Erythroblast (primary cell): ENCODE measurements around the gene RGS19.

Experiments used
- GATA1 ChIP-seq: IDR thresholded peaks from 2 replicates; pipeline ENCODE4 v1.6.1; 2011; ENCODE audit warnings: low read depth, mild to moderate bottlenecking, control low read depth, low read length, moderate library complexity
- POLR2A ChIP-seq: IDR thresholded peaks from 2 replicates; pipeline ENCODE4 v1.6.1; 2011; ENCODE audit warnings: mild to moderate bottlenecking, low read length

DNA sequence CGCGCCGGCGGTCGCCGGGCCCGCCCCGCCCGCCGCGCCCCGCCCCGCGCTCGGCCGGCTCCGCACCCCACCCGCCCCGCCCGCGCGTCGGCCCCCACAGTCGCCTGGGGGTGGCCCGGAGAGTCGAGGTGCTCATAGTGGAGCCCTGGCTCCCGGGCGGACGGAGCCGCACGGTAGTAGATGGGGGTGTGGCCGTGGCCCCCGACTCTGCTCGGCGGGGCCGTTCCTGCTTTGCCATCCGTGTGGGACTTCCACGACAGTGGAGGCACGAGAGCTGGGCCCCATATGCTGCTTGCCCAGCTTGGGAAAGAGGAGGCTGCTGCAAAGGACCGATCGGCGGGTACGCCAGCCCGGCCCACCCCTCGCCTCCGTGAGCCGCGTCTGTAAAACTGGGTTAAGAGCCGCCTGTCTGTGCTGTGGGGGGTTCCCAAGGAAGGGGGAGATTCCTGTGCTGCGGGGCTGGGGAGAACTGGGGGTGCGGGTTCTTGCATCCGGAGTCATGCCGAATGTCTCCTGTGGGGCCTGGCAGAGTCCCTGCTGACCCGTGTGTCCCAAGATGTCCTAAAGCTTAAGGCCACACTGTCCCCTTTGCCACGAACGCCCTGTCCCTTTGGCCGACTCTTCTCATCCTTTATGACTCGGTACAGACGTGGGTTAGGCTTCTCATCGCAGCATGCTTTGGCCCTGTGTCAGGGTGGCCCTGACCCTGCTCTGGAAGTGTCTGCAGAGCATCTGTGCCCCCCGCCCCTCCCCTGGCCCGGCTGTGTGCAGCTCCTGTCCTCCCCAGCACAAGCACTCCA, 895 bp upstream of the RGS19 start, which contains the start of gene OPRL1:
- TF ChIP-seq POLR2A (no peak), GATA1 (no peak)
